Esophagus squamous epithelium (tissue), 4 donors: ENCODE results near the gene AURKA.

Experiments used
- POLR2A ChIP-seq, 4 donors: fragments of 450-650 bp; IDR thresholded peaks; one replicate each; pipeline ENCODE4 v1.6.1; 2017; ENCODE audit warnings: antibody characterized with exemption in 4 of 4, mild to moderate bottlenecking in 4 of 4, moderate library complexity in 3 of 4
- TF ChIP-seq, protein P1 (sequence below), 6 experiments: fragments of 450-650 bp in 4 of 6; fragments of 200-600 bp in 2 of 6; sonication (generic) in 2 of 6; IDR thresholded peaks; one replicate each; pipeline ENCODE4 v1.5.1; 2016 to 2019; ENCODE audit warnings: antibody characterized with exemption in 6 of 6, mild to moderate bottlenecking in 4 of 6, moderate library complexity in 4 of 6

DNA sequence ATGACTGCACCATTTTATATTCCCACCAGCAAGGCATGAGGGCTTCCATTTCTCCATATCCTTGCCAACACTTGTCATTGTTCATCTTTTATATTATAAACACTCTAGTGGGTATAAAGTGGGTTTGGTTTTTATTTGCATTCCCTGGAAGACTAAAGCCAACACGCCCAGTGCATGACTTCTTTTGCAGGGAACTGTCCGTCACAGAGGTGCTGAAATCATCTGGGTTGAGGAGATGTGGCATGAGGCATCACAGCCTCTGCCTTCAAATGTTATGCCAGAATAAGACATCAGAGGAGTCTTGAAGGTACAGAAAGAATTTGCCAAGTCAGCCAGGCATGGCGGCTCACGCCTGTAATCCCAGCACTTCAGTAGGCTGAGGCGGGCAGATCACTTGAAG lies 63.2 kb downstream of the AURKA start:
- TF ChIP-seq, protein P1, sequence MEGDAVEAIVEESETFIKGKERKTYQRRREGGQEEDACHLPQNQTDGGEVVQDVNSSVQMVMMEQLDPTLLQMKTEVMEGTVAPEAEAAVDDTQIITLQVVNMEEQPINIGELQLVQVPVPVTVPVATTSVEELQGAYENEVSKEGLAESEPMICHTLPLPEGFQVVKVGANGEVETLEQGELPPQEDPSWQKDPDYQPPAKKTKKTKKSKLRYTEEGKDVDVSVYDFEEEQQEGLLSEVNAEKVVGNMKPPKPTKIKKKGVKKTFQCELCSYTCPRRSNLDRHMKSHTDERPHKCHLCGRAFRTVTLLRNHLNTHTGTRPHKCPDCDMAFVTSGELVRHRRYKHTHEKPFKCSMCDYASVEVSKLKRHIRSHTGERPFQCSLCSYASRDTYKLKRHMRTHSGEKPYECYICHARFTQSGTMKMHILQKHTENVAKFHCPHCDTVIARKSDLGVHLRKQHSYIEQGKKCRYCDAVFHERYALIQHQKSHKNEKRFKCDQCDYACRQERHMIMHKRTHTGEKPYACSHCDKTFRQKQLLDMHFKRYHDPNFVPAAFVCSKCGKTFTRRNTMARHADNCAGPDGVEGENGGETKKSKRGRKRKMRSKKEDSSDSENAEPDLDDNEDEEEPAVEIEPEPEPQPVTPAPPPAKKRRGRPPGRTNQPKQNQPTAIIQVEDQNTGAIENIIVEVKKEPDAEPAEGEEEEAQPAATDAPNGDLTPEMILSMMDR (IDR thresholded peaks at IDR 0.05), result no peak
- TF ChIP-seq POLR2A (IDR thresholded peaks at IDR 0.05), result no peak
